ENCODE results near the gene CDH23.

The CDH23 gene

GRCh38 chr10:71372882-71373495 is 23.7 kb upstream of the CDH23 start:
- no peak overlapping the region for H3K27ac ChIP-seq (ENCODE audit: poor library complexity, severe bottlenecking)
- TF ChIP-seq CTCF (IDR thresholded peaks at IDR 0.05; ENCODE audit: poor library complexity, severe bottlenecking), result no peak
- H3K4me1 ChIP-seq (ENCODE audit: insufficient read depth, poor library complexity, severe bottlenecking), result peaks cover 4% of the 10 kb centered on the region
- no peaks in the 10 kb centered on the region for H3K27me3 ChIP-seq (ENCODE audit: insufficient read depth, poor library complexity, severe bottlenecking)
- H3K9me3 ChIP-seq (ENCODE audit: severe bottlenecking), result no peaks in the 10 kb centered on the region
- DNase-seq (ENCODE audit: low spot score), result no peak
- no peaks in the 10 kb centered on the region for H3K36me3 ChIP-seq (ENCODE audit: low read depth)
- no peak overlapping the region for H3K4me3 ChIP-seq (ENCODE audit: severe bottlenecking)
- ATAC-seq (ENCODE audit: low read depth), result no peak

GRCh38 chr10:71374481-71375233 is 22.1 kb upstream of the CDH23 start:
- Histone ChIP-seq H3K27me3 (ENCODE audit: insufficient read depth, poor library complexity, severe bottlenecking) (no peaks in the 10 kb centered on the region), H3K9me3 (ENCODE audit: severe bottlenecking) (no peaks in the 10 kb centered on the region), H3K4me3 (ENCODE audit: severe bottlenecking) (no peak overlapping the region), H3K4me1 (ENCODE audit: insufficient read depth, poor library complexity, severe bottlenecking) (peaks cover 4% of the 10 kb centered on the region), H3K27ac (ENCODE audit: poor library complexity, severe bottlenecking) (no peak overlapping the region), H3K36me3 (ENCODE audit: low read depth) (no peaks in the 10 kb centered on the region)
- ATAC-seq (ENCODE audit: low read depth), result no peak
- no peak for DNase-seq (ENCODE audit: low spot score)
- no peak for TF ChIP-seq CTCF (IDR thresholded peaks at IDR 0.05; ENCODE audit: poor library complexity, severe bottlenecking)

GRCh38 chr10:71375952-71376351 is 20.8 kb upstream of the CDH23 start:
- H3K9me3 ChIP-seq (ENCODE audit: severe bottlenecking), result no peaks in the 10 kb centered on the region
- H3K4me3 ChIP-seq (ENCODE audit: severe bottlenecking), result no peak overlapping the region
- no peak overlapping the region for H3K27ac ChIP-seq (ENCODE audit: poor library complexity, severe bottlenecking)
- no peak for TF ChIP-seq CTCF (IDR thresholded peaks at IDR 0.05; ENCODE audit: poor library complexity, severe bottlenecking)
- peaks cover 4% of the 10 kb centered on the region for H3K4me1 ChIP-seq (ENCODE audit: insufficient read depth, poor library complexity, severe bottlenecking)
- DNase-seq (ENCODE audit: low spot score), result no peak
- H3K36me3 ChIP-seq (ENCODE audit: low read depth), result no peaks in the 10 kb centered on the region
- H3K27me3 ChIP-seq (ENCODE audit: insufficient read depth, poor library complexity, severe bottlenecking), result no peaks in the 10 kb centered on the region
- ATAC-seq (ENCODE audit: low read depth), result no peak

- TF ChIP-seq CTCF (IDR thresholded peaks at IDR 0.05; ENCODE audit: poor library complexity, severe bottlenecking), result no peak
- Histone ChIP-seq H3K36me3 (ENCODE audit: low read depth) (no peaks in the 10 kb centered on the region), H3K4me3 (ENCODE audit: severe bottlenecking) (no peak overlapping the region), H3K27ac (ENCODE audit: poor library complexity, severe bottlenecking) (no peak overlapping the region), H3K4me1 (ENCODE audit: insufficient read depth, poor library complexity, severe bottlenecking) (peaks cover 4% of the 10 kb centered on the region), H3K27me3 (ENCODE audit: insufficient read depth, poor library complexity, severe bottlenecking) (no peaks in the 10 kb centered on the region), H3K9me3 (ENCODE audit: severe bottlenecking) (no peaks in the 10 kb centered on the region)
- ATAC-seq (ENCODE audit: low read depth) (no peak), DNase-seq (ENCODE audit: low spot score) (no peak)
Observed at GRCh38 chr10:71378336-71379117, 18.2 kb upstream of the CDH23 start.
